Measurements from ENCODE around the gene CRYGS.
"Not testable (repeated sequence)": the region's sequence is repeated elsewhere in the genome, so short reads cannot be mapped to it uniquely, and the experiment has no call there.

CRYGS gene

DNA sequence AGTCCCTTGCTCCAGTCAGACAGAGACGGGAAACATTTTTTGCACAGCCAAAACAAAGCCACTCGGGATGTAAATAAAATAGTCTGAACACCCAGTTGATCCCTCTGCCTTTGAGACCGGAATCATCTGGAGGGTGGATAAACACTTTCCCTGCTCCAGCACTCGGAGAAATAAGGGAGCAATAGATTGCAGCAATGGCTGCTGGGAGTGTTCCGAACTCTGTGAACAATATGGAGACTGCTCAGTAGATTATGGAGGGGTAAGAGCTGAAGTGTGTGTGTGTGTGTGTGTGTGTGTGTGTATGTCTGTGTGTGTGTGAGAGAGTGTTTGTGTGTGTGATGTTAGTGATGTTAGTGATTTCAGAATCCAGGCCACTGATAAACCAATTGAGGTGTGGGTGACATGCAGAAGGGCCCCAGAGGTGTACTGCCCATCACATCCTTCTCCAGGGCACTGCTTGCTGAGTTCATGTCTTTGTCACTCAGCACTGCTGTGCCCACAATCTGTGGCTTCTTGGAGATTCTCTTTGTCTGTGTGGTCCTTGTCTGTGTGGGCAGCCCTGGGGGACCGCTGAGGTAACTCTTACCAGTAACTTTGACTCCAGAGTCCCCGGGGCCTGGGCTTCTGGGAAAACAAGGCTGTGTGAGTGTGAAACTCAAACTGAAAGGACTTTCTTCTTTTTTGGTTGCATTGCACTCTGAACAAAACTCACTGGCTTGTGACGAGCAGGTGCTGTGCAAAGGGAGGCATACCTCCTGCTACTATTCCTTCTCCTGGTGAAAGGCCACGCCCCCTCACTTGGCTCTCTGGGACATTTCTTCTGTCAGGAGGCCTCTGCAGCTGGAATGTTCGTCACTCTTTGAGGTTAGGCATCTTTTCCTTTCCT, 23.0 kb downstream of the CRYGS start:
- FAIRE-seq (no peak), DNase-seq (ENCODE audit: insufficient read length, low spot score) (no peak)

DNA sequence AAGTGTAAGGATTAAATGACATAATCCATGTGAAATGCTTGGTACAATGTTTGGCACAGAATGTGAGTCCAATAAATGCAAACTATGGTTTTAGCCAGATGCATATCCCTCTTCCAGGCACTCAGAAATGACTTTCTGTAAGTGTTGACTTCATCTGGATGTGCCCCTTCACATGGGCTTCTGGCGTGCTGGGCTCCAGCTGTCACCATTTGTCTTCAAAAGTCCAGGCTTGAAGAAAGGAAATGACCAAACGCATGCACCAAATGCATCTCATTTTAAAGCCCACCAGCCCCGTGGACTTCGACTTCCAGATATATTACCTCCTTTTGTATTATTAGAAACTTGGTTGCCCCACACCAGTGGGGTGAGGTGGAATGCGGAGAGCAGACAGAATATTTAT, 23.7 kb downstream of the CRYGS start:
- DNase-seq (ENCODE audit: insufficient read length, low spot score) (no peak), FAIRE-seq (no peak)

DNA sequence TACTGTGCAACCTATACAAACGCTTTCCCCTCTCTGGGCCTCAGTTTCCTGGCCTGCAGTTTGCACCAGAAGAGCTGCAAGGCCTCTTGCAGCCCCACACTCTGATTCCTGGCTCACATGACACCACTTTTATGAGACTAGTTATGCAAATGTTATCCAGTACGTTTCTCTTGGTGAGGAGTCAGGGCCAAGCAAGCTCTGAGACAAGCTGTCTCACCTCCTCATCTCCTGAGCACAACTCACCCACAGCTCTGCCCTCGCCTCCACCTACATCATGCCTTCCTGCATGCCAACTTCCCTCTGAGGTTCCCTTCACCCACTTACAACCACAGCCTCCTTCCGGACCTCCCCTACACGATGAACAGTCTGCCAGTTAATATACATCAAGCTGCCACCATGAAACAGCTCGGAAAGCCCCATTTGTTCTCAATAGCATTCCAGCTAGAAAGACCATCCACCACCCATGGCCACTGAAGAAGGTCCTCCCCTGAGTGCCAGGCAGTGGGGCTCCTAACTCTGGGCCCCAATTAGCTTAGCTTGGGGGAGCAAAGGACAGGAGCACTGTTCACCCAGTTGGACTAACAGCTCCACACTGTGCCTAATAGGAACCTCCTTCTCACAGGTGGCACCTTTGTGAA, 25.0 kb downstream of the CRYGS start:
- FAIRE-seq, result no peak
- no peak for DNase-seq (ENCODE audit: insufficient read length, low spot score)

DNA sequence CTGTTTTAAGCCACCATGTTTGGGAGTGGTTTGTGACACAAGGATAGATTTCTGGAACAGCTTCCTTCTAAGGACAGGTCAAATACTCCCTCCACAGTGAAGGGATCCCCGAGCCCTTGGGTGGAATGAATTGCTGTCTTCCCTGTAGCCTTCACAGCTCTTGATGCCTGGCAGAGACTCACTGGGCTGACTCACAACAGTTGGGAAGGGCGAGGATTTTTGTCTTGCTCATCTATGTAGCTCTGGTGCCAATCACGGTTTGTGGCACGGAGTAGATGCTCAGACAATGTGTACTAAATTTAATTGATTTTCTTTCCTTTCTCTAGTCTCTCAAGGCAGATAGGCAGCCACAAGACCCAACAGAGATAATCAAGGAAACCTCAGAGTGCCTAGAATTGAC, 27.0 kb downstream of the CRYGS start:
- FAIRE-seq (no peak), DNase-seq (ENCODE audit: insufficient read length, low spot score) (no peak)

DNA sequence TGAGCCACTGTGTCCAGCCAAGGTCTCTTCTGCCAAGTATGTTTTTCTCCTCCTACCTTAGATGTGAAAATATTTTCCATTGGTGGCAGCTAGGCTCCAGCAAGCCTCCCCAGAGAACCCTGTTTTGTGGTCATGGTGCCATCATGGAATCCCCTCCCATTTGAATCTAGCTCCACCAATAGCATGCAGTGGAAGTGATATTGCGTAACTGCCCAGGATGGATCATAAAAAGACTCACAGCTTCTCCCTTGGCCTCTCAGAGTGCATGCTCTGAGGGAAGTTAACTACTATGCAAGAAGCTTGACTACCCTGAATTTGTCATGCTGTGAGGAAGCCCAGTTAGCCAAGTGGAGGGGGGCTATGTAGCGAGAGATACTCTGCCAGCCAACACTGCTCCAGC, 27.5 kb downstream of the CRYGS start:
- DNase-seq (ENCODE audit: insufficient read length, low spot score) (no peak), FAIRE-seq (no peak)

DNA sequence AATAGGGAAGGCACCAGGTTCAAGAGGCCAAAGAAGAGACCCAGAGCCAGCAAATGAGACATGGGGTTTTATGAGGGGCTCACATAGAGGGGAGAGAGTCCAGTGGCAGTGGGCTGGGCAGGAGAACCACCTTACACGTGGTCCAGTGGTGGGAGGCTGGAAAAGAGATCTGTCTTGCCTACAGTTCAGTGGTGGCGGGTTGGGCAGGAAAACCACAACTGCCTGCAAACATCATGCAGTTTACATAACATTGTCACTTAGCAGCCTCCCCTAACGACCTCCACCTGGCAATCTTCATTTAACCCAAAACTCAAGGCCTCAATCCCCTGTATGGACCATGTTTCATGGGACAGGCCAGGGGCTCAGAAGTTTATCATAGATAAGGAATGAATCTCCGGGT, 29.1 kb downstream of the CRYGS start:
- FAIRE-seq, result no peak
- no peak for DNase-seq (ENCODE audit: insufficient read length, low spot score)

DNA sequence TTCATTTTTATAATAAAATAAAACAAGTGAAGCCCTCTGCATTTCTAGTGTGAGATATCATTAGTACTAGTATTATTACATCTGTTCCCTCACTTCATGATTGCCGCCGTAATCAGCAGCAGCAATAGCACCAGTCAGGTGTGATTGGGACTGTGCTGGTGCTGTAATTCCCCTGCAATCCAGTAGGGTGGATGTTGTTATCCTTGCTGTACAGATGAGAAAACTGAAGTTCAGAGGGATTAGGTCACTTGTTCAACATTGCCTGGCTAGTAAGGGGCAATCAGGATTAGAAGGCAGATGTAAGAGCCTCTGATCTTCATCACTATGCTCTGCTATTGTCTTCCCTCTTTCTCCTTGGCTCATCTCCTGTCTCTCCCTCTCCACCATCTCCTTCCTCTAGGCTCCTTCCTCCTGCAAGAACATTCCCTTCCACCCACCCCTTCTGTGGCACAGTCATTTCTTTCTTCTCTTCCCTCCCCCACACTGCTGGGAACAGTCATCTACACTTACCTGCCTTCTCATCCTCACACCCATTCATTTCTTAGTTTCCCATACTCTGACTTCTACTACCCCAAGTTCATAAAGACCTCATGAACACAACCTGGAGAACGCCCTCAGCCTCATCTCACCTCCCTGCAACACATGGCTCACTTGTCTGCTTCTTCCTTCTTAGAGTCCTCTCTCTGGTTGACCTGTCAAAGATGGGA, 29.7 kb downstream of the CRYGS start:
- DNase-seq (ENCODE audit: insufficient read length, low spot score), result no peak
- no peak for FAIRE-seq

DNA sequence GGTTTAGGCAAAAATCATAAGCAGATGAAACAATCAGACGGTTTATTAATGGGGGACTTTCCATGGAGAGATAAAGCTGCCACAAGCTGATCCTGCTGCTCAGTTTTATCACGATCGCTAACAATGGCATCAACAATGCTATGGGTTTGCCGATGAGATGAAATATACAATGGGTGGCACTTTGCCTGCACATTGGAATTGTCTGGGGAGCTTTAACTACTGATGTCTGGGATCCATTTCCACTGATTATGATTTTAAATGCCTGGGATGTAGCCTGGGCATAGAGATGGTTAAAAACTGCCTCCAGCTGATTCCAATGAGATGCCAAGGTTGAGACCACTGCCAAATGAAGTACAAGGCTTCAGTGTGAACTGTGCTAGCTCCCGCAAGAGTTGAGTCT, 30.8 kb downstream of the CRYGS start:
- DNase-seq (ENCODE audit: insufficient read length, low spot score), result no peak
- no peak for FAIRE-seq

DNA sequence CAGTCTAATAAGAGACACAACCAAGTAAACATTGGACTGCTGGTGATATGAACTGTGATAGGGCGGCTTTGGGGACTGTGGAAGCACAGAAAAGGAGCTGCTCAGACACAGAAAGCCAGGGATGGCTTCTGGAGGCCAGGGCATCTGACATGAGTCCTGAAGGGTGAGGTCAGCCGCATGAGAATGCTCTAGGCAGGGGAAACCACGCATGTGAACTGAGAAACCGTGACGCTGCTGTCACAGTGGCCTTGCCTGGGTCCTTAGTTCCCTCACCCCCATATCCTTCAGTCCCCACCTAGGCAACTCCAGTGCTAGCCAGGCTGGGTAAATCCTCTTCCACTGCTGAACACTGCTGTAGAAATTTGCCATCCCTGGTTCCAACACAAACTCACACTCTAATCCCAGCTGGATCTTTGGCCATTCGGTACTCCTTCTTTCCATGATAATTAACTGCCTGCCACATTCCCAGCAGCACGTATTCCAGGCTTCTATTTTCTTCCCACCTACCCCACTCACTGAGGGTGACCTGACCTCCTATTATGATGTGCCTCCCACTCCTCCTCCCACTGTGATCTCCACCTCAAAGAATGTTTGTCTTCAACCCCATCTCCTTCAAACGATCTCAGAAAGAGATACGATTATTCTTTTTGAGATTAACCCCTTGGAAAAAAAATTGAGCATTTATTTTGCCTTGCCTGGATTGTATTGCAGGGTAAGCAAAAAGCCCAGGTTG, 31.4 kb downstream of the CRYGS start:
- FAIRE-seq (no peak), DNase-seq (ENCODE audit: insufficient read length, low spot score) (no peak)

DNA sequence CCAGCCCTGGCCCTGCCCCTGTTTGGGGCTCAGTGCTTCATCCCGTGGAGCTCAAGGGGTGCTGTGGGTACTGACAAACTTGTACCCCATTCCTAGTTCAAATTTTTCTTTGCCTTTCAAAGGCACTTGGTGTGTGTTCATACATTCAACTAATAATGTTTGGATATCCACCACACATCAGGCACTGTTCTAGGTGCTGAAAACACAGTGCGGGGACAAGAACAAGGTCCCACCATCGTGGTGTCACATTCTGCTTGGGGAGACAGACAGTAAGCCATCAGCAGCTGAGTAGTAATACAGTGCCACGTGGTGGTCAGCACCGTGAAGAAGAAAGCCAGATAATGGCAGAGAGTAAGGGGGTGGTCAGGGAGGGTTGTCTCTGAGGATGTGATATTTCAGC, 32.5 kb downstream of the CRYGS start:
- FAIRE-seq, result peak; percentile 46
- no peak for DNase-seq (ENCODE audit: insufficient read length, low spot score)

DNA sequence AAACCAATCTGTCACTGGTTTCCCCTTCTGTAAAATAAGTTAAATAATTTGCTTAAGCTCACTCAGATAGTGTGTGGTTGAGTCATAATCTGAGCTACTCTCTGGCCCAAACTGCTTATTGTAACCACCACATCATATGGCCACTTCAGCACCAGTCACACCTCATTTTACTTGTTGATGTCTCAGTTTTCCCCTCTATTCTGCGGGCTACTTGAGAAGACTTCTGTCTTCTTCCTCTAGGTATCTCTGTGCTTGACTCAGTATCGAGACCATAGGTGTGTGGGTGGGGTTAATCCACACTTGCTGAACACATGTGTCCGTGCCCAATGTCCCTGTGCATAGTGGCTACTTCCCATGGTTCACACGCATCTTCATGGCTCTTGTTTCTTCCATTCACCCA, 32.9 kb downstream of the CRYGS start:
- FAIRE-seq (no peak), DNase-seq (ENCODE audit: insufficient read length, low spot score) (no peak)

DNA sequence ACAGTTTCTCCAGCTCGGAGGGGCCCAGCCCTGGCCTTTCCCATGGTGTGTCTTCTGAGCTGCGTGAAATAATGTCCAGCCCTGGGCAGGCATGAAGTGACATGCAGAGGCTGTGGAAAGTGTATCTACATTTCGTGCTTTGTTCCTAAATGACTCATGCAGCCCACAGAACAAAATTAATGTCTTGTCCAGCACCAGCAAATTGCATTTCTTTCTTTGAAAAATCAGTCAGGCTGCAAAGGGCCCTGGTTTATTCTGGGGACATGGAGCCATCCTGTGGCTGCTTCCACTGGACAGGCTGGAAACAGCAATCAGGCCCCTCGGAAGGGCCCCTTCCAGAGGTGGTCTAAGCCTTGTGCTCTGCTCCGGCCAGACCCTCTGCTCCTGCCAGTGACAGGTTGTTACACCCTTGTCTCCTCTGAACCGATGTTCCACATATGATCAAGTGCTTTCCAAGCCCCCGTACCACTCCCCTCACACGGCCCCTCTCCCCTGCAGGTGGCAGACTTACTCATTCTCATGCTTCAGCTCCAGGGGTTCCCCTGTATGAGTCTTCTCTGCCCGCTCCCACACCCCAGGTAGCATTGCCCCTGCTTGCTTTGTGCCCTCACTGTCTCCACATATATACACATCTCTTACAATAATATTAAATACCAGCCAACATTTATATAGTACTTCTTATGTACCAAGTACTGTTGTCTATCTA, 33.7 kb downstream of the CRYGS start:
- DNase-seq (ENCODE audit: insufficient read length, low spot score), result no peak
- FAIRE-seq, result no peak

DNA sequence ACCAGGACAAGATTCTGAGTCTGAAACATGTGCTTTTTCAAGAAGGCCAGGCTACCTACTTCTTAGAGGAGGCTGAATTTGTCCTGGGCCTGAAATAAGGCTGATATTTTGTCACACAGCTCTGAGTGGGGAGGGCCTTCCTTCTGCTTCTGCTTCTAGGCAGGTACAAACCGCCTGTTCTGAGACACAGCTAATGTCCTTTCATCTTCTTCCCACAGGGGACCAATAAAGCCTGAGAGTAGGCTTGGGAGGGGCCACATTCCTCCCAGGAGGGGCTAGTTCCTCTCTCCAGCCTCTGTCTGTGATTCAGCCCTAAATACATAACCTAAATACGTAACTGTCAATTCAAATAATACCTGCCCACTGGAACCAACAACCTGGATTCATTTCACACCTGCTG, 34.8 kb downstream of the CRYGS start:
- FAIRE-seq, result no peak
- no peak for DNase-seq (ENCODE audit: insufficient read length, low spot score)

DNA sequence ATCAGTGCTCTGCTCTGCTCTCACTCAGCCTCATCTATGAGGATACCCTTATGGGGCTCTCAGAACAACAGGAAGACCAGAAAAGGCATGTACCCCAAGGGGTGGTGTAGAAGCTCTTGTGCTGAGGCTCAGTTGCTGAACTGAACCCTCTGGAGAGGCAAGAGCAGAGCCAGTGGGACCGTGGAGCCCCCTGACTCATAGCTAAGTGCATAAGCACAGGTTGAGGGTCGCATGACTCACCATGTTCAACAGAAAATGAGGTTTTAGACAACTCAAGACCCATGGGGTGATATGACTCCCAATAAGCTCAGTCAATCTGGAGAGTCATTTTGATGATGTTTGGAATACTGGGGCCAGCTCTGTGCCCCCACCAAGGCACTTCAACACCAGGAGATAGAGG, 37.3 kb downstream of the CRYGS start:
- FAIRE-seq, result no peak
- no peak for DNase-seq (ENCODE audit: insufficient read length, low spot score)

DNA sequence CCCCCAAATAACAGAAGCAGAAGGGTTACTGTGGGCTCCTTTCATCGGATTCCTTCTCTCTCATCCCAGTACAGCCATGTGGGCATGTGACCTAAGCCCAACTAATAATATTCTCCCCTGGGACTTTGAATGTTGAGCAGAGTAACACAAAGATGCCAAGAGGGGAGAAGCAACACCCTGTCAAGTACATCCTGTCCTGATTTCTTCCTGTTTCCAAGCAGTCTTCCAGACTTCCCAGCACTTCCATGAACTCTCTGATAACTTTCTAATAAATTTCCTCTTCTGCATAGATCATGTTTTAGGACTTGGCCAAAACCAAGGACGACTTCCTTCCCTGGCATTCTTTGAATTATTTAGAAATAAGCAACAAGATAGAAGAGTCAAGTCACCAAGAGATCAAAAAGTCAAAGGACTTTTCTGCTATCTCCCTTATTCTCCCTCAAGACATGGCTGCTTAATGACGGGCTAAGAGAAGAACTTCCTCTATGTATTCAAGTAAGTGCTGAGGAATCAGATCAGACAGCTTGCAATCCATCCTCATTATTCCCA, 37.9 kb downstream of the CRYGS start:
- FAIRE-seq (no peak), DNase-seq (ENCODE audit: insufficient read length, low spot score) (no peak)

DNA sequence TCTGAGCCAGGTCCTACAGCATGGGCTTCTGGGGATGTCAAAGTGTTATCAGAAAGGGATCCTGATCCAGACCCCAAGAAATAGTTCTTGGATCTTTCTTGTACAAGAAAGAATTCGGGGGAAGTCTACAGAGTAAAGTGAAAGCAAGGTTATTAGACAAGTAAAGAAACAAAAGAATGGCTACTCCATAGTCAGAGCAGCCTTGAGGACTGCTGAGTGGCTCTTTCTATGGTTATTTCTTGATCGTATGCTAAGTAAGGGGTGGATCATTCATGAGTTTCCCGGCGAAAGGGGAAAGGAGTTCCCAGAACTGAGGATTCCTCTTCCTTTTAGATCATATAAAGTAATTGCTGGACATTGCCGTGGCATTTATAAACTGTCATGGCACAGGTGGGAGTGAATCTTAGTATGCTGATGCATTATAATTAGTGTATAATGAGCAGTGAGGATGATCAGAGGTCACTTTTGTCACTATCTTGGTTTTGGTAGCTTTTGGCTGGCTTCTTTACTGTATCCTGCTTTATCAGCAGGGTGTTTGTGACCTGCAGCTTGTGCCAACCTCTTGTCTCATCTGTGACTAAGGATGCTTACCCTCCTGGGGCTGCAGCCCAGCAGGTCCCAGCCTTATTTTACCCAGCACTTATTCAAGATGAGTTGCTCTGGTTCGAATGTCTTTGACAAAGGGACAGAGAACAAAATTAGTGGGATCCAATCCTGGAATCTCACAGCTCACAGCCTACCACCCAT, 41.0 kb downstream of the CRYGS start:
- FAIRE-seq (no peak), DNase-seq (ENCODE audit: insufficient read length, low spot score) (no peak)

DNA sequence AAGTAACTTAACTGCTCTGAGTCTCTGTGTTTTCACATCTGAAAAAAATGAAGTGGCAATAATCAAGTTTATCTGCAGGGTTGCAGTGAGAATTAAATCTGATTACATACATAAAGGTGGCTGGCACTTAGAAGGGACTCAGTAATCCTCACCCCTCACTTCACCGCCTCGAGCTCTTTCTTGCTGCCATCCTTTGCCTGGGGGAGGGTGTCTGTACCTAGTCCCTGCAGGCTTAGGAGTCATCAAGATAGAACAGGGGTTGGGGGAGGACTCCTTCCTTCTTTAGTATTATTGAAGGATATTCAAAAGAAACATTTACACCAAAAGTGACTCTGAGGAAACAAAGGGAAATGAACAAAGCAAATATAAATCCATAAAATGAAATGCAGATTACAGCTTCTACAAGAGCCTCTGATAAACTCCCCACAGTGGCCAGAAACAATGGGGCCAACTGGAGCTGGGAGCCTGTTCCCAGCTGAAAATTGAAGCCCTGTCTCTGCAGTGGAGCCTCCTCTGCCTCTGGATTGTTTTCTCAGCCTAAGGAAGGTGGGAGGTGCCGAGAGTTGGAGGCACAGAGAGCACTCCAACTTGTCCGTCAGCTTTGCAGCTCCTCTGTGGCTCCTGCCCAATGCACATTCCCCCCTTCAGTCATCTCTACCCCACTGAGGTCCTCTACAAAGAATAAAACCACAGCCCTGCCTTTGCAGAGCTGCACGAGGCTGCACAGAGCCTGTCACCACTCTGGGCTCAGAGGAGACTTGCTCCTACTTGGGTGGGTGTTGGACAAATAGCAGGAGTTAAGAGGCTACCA, 41.8 kb downstream of the CRYGS start:
- DNase-seq (ENCODE audit: insufficient read length, low spot score), result no peak
- FAIRE-seq, result no peak

DNA sequence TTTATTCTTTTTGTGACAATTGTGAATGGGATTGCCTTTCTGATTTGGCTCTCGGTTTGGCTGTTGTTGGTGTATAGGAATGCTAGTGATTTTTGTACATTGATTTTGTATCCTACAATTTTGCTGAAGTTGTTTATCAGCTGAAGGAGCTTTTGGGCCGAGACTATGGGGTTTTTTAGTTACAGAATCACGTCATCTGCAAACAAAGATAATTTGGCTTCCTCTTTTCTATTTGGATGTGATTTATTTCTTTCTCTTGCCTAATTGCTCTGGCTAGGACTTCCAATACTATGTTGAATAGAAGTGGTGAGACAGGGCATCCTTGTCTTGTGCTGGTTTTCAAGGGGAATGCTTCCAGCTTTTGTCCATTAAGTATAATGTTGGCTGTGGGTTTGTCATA, 44.2 kb downstream of the CRYGS start:
- not testable (repeated sequence) for FAIRE-seq; DNase-seq (ENCODE audit: insufficient read length, low spot score)

DNA sequence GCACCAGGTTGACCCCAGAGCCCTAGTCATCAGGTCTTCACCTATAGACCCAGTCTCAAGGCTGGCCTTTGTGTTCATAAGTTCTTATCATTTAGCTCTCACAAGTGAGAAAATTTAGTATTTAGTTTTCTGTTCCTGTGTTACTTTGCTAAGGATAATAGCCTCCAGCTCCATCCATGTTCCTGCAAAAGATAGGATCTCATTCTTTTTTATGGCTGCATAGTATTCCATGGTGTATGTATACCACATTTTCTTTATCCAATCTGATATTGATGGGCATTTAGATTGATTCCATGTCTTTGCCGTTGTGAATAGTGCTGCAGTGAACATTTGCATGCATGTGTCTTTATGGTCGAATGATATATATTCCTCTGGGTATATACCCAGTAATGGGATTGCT, 46.2 kb downstream of the CRYGS start:
- DNase-seq (ENCODE audit: insufficient read length, low spot score); FAIRE-seq: not testable (repeated sequence)
